ENCODE data around the gene HOXA3. TPM values are rescaled to one million over a fixed set of nuclear protein-coding genes. Genes with fewer than 3 reads are reported as not detected.

HOXA3 gene
- total RNA-seq, 6 donors from 2014 or later = 0.20 to 11.4 (median 3.5) TPM

DNA sequence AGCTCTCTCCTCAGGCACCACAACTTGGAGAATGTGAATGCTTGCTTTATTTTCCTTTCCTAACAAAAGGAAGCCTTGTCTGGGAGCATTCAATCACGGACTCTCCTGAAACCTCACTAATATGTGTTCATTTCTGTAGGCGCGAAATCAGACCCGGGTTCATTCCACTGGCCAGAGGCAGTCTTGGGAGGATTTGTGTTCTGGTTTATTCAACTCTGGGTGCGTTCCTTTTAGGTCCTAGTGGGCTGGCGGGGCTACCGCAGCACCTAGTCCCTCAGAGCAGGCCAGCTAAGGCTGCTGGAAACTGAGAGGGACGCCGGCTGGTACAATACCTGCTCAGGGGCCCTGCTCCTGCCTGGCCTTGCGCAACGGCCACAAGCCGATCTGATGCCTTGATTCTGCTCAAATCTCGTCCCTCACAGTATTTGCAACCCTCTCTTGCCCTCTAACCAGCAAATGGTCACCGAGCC, 29.3 kb downstream of the HOXA3 start:
- TF ChIP-seq POLR2AphosphoS5 (IDR thresholded peaks at IDR 0.05) (no peak), EP300 (IDR thresholded peaks at IDR 0.05) (no peak), POLR2A (IDR thresholded peaks at IDR 0.05) (no peak)
- TF ChIP-seq, protein P1, sequence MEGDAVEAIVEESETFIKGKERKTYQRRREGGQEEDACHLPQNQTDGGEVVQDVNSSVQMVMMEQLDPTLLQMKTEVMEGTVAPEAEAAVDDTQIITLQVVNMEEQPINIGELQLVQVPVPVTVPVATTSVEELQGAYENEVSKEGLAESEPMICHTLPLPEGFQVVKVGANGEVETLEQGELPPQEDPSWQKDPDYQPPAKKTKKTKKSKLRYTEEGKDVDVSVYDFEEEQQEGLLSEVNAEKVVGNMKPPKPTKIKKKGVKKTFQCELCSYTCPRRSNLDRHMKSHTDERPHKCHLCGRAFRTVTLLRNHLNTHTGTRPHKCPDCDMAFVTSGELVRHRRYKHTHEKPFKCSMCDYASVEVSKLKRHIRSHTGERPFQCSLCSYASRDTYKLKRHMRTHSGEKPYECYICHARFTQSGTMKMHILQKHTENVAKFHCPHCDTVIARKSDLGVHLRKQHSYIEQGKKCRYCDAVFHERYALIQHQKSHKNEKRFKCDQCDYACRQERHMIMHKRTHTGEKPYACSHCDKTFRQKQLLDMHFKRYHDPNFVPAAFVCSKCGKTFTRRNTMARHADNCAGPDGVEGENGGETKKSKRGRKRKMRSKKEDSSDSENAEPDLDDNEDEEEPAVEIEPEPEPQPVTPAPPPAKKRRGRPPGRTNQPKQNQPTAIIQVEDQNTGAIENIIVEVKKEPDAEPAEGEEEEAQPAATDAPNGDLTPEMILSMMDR (IDR thresholded peaks at IDR 0.05) = no peak
- Histone ChIP-seq H3K36me3 (no peaks in the 10 kb centered on the region), H3K4me3 (peak overlapping the region in 3 of 4 donors; percentile 18 to 41 (median 41)), H3K27me3 (peaks cover 0 to 2% (median 0%) of the 10 kb centered on the region in 4 donors), H3K4me1 (peaks cover 11 to 46% (median 22%) of the 10 kb centered on the region in 4 donors), H3K9me3 (no peaks in the 10 kb centered on the region), H3K27ac (peak overlapping the region; percentile 84 to 97 (median 90))
- no peak for ATAC-seq (ENCODE audit: low FRiP score in 2 of 2)
- 30 to 39% methylated on average over 13 to 14 of the region's 14 CpGs for WGBS, 2 donors
- no peak for DNase-seq

DNA sequence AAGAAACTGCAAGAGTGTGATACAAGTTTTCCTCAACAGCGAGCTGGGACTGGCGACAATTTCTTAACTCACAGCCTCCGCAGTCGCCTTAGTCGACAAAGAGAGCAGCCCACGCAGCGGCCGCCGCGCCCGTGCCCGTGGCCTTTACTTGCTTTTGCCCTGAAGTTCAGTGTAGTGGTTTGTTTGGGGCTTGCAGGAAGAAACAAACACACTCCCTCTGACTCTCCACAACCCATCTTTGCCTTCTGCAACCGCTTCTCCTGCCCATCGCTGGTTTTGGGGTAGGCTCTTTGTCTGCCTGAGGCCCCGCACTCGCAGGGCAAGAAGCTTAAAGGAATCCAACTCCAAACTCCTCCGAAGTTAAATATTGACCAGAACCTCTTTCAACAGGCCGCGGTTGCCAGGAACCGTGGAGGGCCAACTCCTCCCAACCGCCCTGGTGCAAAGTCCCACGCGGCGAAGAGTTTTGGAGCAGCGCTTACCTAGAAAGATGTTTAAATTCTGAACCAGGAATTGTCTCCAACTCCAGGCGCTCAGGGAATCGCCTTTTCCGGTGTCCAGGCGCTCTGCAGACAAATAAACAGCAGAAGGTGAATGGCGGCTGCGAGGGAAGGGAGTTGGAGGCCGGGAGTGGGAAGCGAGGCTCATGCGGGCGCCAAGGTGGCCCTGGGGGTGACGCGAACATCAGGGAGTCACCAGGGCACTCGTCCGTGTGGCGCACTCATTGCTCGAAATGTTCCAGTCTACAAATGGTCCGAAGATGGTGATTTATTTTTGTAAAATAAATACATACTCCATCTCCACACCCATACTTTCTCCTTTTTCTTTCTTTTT, 30.1 kb downstream of the HOXA3 start:
- Histone ChIP-seq H3K36me3 (no peaks in the 10 kb centered on the region), H3K4me1 (peaks cover 11 to 42% (median 22%) of the 10 kb centered on the region in 4 donors), H3K27me3 (peaks cover 0 to 2% (median 0%) of the 10 kb centered on the region in 4 donors), H3K27ac (peak overlapping the region; percentile 84 to 97 (median 90)), H3K4me3 (peak overlapping the region in 3 of 4 donors; percentile 18 to 41 (median 41)), H3K9me3 (no peaks in the 10 kb centered on the region)
- TF ChIP-seq POLR2A (IDR thresholded peaks at IDR 0.05) (no peak), EP300 (IDR thresholded peaks at IDR 0.05) (no peak), POLR2AphosphoS5 (IDR thresholded peaks at IDR 0.05) (no peak)
- TF ChIP-seq, protein P1 (IDR thresholded peaks at IDR 0.05) = no peak
- ATAC-seq (ENCODE audit: low FRiP score in 2 of 2) = no peak
- WGBS, 2 donors = 40 to 47% methylated on average over 36 to 42 of the region's 42 CpGs
- DNase-seq = peak in 1 of 2 donors; percentile 83

DNA sequence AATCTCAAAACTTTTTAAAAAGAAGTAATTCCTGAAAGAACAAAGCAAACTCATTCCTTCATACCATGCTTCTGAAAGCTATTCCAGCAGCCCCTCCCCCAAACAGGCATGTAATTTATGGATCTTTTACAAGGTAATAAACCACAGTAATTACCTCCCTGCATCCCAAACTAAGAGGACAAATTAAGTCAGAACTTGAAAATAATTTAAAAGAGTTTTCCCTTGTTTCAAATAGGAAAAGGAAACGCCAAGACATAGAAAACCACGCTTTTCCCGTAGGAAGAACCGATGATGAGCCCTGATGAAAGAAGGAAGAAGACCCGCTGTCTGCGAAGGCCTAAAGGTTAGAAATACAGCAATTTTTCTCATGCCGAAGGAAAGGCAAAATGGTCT, 30.7 kb downstream of the HOXA3 start:
- peaks cover 11 to 39% (median 20%) of the 10 kb centered on the region in 4 donors for H3K4me1 ChIP-seq
- WGBS, 2 donors = 26 to 39% methylated on average over 7 of the region's 7 CpGs

DNA sequence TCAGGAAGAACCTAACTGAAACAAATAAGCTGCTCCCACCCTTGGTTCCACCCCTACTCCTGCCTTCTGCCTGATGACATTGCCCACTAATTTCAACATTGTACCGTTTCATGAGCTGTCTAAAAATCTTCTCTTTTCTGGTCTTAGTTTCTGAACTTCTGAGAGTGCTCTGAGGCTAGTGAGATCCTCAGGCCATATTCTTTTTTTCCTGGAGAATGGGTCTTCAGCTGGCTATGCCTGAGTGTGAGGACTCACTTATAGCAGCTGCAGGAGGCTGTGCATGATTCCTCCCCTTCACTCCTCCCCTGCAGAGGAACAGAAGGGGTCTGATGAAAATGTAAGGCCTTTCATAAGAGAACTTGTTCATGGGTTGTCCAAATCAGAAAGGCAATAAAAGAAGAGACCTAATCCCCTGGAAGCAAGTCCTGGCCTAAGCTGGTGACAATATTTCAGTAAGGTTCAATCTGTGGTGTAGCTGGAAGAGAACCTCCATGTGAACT, 32.9 kb downstream of the HOXA3 start:
- 15 to 22% methylated on average over 1 of the region's 1 CpG for WGBS, 2 donors
- Histone ChIP-seq H3K27ac (peak overlapping the region; percentile 87 to 95 (median 90)), H3K27me3 (peaks cover 0 to 3% (median 1%) of the 10 kb centered on the region in 4 donors), H3K4me1 (peaks cover 4 to 28% (median 12%) of the 10 kb centered on the region in 4 donors), H3K36me3 (no peaks in the 10 kb centered on the region), H3K9me3 (no peaks in the 10 kb centered on the region), H3K4me3 (peak overlapping the region in 1 of 4 donors; percentile 53)
- DNase-seq (no peak), ATAC-seq (ENCODE audit: low FRiP score in 2 of 2) (no peak)
- TF ChIP-seq POLR2A (IDR thresholded peaks at IDR 0.05) = no peak
- TF ChIP-seq EP300 (IDR thresholded peaks at IDR 0.05) = no peak
- TF ChIP-seq POLR2AphosphoS5 (IDR thresholded peaks at IDR 0.05) = no peak
- TF ChIP-seq, protein P1 (IDR thresholded peaks at IDR 0.05) = no peak

More for the DNA sequence above, 30.7 kb downstream of the HOXA3 start:
- Histone ChIP-seq H3K27ac (peak overlapping the region; percentile 84 to 97 (median 90)), H3K27me3 (peaks cover 0 to 2% (median 0%) of the 10 kb centered on the region in 4 donors), H3K9me3 (no peaks in the 10 kb centered on the region), H3K4me3 (peak overlapping the region in 3 of 4 donors; percentile 18 to 41 (median 41)), H3K36me3 (no peaks in the 10 kb centered on the region)
- TF ChIP-seq EP300 (IDR thresholded peaks at IDR 0.05) (no peak), POLR2AphosphoS5 (IDR thresholded peaks at IDR 0.05) (no peak), POLR2A (IDR thresholded peaks at IDR 0.05) (no peak)
- TF ChIP-seq, protein P1 (IDR thresholded peaks at IDR 0.05) = no peak
- DNase-seq = no peak
- no peak for ATAC-seq (ENCODE audit: low FRiP score in 2 of 2)
